Gastrocnemius medialis (tissue), 4 donors: ENCODE data around the gene LITAF. TPM values are rescaled to one million over a fixed set of nuclear protein-coding genes. Genes with fewer than 3 reads are reported as not detected.

Experiments
- ATAC-seq, 2 donors: fragments of 150-250 bp; one replicate each; pipeline ENCODE4 v1.9.1; 2016
- DNase-seq, 2 donors: peaks; one replicate each; pipeline ENCODE4 v3.0.0-alpha.2; 2019
- H3K27ac ChIP-seq, 4 donors: fragments of 200-600 bp; sonication (generic); 1 replicate in 1 of 4; 2 replicates in 3 of 4; pipeline ENCODE4 v1.5.1; 2016 to 2018; ENCODE audit warnings: mild to moderate bottlenecking in 2 of 4, moderate library complexity in 1 of 4
- H3K27me3 ChIP-seq, 3 donors: fragments of 200-600 bp; sonication (generic) in 2 of 3; 1 replicate in 1 of 3; 2 replicates in 2 of 3; pipeline versions ENCODE4 v1.5.1 to v1.6.0; 2016 to 2019; ENCODE audit warnings: mild to moderate bottlenecking in 1 of 3, moderate library complexity in 1 of 3
- H3K36me3 ChIP-seq, 2 donors: fragments of 200-600 bp; sonication (generic) in 1 of 2; one replicate each; pipeline ENCODE4 v1.5.1; 2017 to 2018
- H3K4me1 ChIP-seq, 2 donors: fragments of 200-600 bp; sonication (generic) in 1 of 2; one replicate each; pipeline ENCODE4 v1.5.1; 2016 to 2017; ENCODE audit warnings: mild to moderate bottlenecking in 2 of 2
- H3K4me3 ChIP-seq, 4 donors: fragments of 200-600 bp; sonication (generic) in 3 of 4; 1 replicate in 1 of 4; 2 replicates in 3 of 4; pipeline ENCODE4 v1.5.1; 2016 to 2019; ENCODE audit warnings: mild to moderate bottlenecking in 2 of 4
- H3K9me3 ChIP-seq, 3 donors: fragments of 200-600 bp; sonication (generic) in 2 of 3; 1 replicate in 1 of 3; 2 replicates in 2 of 3; pipeline ENCODE4 v1.5.1; 2016 to 2019
- POLR2A ChIP-seq, 2 donors: fragments of 450-650 bp; IDR thresholded peaks; one replicate each; pipeline ENCODE4 v1.6.1; 2017; ENCODE audit warnings: antibody characterized with exemption in 2 of 2, mild to moderate bottlenecking in 2 of 2, moderate library complexity in 2 of 2
- in situ Hi-C, 4 donors: fragments of 200-750 bp; cut with MboI; loops; one replicate each; pipeline versions ENCODE4 v1.15.0 to v1.8.0; 2017; ENCODE audit warnings: low sequenced_read_pairs in 4 of 4
- intact Hi-C: fragments of 100-400 bp; cut with DNase I; formaldehyde crosslinking; loops from one replicate; pipeline ENCODE4 v1.15.1; 2023; ENCODE audit warnings: low total_unique reads
- total RNA-seq, 4 donors: library from RNA; depleted of rRNA; stranded (reverse); fragments of >200 nt; gene quantifications; one replicate each; pipeline versions ENCODE4 v1.1.0 to v1.2.3, GENCODE V29; 2016
- TF ChIP-seq, protein P1 (sequence below), 5 experiments: fragments of 450-650 bp in 3 of 5; fragments of 200-600 bp in 2 of 5; sonication (generic) in 2 of 5; IDR thresholded peaks in 4 of 5; conservative IDR thresholded peaks in 1 of 5; 1 replicate in 4 of 5; 2 replicates in 1 of 5; pipeline ENCODE4 v1.5.1; 2016 to 2019; ENCODE audit warnings: antibody characterized with exemption in 5 of 5, mild to moderate bottlenecking in 3 of 5, moderate library complexity in 3 of 5

The LITAF gene
- total RNA-seq, result 10 to 100 TPM; 11.2 to 30.1 (median 19.4) TPM

DNA sequence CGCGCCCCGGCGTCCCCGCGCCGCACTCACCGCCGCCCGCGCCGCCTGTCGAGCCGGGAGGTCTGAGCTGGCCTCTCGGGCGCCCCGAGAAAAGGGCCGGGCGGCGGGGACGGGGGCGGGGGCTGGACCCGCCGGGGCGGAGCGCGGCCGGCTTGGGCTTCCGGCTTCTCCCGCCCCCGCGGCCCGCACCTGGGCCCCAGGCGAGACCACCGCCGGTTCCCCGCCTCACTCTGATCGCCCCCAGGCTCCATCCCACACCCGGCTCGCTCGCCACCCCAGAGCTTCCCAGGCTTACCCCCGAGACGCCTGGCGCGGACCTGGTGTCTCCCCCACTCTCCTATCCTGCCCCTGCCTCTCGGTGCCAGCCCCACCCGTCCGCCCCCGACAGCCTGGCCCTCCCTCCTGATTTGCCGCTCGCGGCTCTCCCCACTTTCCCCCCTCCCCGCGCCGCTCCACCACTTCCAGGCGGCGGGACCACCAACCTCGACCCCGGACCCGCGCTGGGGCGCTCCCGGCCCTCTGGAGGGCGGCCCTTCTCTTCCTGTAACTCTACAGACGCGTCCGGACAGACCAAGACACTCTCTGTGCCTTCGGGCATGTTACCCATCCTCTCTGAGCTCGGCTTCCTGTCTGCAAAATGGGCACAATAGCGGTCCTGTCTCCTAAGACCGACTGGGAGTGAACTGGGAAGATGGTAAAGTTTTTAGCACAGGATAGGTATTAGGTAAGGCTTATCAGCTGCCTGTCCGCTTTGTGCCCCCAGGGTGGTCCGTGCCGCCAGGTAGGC is at the start of gene LITAF:
Gene LITAF (minus strand): TSS at position 64 of the 787 bp plus-strand sequence. CDS start 30,189 bp downstream, outside the sequence.
- Histone ChIP-seq H3K27ac (peak within 1 kb of the TSS; percentile 72 to 88 (median 83)), H3K4me1 (peaks cover 0 to 11% of the 10 kb centered on the region in 2 donors), H3K9me3 (no peaks in the 10 kb centered on the region), H3K27me3 (peaks cover 0 to 5% (median 0%) of the 10 kb centered on the region in 3 donors), H3K4me3 (peak within 1 kb of the TSS; percentile 60 to 88 (median 70)), H3K36me3 (no peaks in the 10 kb centered on the region)
- peak in 1 of 2 donors; percentile 37 for TF ChIP-seq POLR2A (IDR thresholded peaks at IDR 0.05)
- TF ChIP-seq, protein P1, sequence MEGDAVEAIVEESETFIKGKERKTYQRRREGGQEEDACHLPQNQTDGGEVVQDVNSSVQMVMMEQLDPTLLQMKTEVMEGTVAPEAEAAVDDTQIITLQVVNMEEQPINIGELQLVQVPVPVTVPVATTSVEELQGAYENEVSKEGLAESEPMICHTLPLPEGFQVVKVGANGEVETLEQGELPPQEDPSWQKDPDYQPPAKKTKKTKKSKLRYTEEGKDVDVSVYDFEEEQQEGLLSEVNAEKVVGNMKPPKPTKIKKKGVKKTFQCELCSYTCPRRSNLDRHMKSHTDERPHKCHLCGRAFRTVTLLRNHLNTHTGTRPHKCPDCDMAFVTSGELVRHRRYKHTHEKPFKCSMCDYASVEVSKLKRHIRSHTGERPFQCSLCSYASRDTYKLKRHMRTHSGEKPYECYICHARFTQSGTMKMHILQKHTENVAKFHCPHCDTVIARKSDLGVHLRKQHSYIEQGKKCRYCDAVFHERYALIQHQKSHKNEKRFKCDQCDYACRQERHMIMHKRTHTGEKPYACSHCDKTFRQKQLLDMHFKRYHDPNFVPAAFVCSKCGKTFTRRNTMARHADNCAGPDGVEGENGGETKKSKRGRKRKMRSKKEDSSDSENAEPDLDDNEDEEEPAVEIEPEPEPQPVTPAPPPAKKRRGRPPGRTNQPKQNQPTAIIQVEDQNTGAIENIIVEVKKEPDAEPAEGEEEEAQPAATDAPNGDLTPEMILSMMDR (IDR thresholded peaks at IDR 0.05 in 4 of 5, conservative IDR thresholded peaks at IDR 0.05 in 1 of 5), result no peak
- in situ Hi-C loops (no loop called here), intact Hi-C loops (loop anchor here (2.0 kb wide), 1 partner anchor 54 kb away; no protein-coding TSS in a partner anchor)
- DNase-seq (peak; percentile 25 to 40), ATAC-seq (peak; percentile 70 to 73)

DNA sequence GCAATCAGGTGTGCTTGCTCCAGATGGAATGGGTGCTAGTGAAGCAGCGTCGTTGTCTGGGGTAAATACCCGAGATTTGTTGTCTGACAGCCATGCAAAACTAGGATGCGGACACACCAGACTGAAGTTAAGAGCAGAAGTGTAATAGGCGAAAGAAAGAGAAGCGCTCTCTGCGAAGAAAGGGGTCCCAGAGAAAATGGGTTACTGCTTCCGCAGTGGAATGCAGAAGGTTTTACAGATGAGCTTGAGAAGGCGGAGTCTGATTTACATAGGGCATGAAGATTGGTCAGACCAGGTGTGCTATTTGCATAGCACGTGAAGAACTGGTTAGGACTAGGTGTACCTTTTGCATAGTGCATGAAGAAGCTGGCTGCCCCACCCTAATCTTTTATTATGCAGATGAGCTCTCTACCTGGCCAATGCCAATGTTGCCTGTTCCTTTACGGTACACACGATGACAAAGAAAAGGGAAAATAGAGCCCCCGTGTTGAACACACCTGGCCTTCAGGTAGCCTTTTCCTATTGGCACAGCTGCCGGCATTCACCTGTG is 49.5 kb upstream of the LITAF start:
- intact Hi-C loops, result no loop called here
- in situ Hi-C loops, result loop anchor here in 1 of 4 donors (10.0 kb wide), 1 partner anchor 221 kb away; no protein-coding TSS in a partner anchor
- H3K9me3 ChIP-seq, result no peaks in the 10 kb centered on the region
- ATAC-seq (no peak), DNase-seq (no peak)
- TF ChIP-seq, protein P1 (IDR thresholded peaks at IDR 0.05 in 4 of 5, conservative IDR thresholded peaks at IDR 0.05 in 1 of 5), result no peak
- TF ChIP-seq POLR2A (IDR thresholded peaks at IDR 0.05), result no peak
- H3K36me3 ChIP-seq, result no peaks in the 10 kb centered on the region
- H3K27ac ChIP-seq, result no peak overlapping the region
- H3K27me3 ChIP-seq, result no peaks in the 10 kb centered on the region
- H3K4me3 ChIP-seq, result no peak overlapping the region
- peaks cover 13 to 15% of the 10 kb centered on the region in 2 donors for H3K4me1 ChIP-seq

DNA sequence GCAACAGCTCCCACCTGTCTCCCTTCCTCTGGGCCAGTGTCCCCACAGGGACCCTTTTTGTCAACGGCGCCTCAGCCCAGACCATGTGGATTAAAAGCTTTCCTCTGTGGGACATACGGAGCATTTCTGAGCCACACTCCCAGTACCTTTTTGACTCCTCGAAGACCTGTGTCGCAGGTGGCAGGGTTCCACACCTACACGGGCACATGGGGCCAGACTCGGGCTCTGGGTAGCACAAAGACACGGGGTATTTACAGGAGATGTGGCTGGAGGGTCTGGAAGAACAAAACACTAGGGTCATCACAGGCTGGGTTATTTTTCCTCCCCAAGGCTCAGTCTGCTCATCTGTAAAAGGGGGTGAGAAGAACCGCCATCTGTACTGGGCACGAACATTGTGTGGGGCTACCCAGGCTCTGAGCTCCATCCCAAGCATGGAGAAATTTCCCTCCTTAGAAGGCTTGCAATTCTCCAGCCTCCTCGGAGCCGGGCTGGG is 49.0 kb upstream of the LITAF start:
- ATAC-seq, result no peak
- TF ChIP-seq POLR2A (IDR thresholded peaks at IDR 0.05), result no peak
- TF ChIP-seq, protein P1 (IDR thresholded peaks at IDR 0.05 in 4 of 5, conservative IDR thresholded peaks at IDR 0.05 in 1 of 5), result no peak
- in situ Hi-C loops, result loop anchor here in 1 of 4 donors (10.0 kb wide), 1 partner anchor 221 kb away; no protein-coding TSS in a partner anchor
- peaks cover 8 to 10% of the 10 kb centered on the region in 2 donors for H3K4me1 ChIP-seq
- no peak for DNase-seq
- no peaks in the 10 kb centered on the region for H3K36me3 ChIP-seq
- H3K27ac ChIP-seq, result no peak overlapping the region
- H3K9me3 ChIP-seq, result no peaks in the 10 kb centered on the region
- H3K27me3 ChIP-seq, result no peaks in the 10 kb centered on the region
- intact Hi-C loops, result no loop called here
- H3K4me3 ChIP-seq, result no peak overlapping the region

DNA sequence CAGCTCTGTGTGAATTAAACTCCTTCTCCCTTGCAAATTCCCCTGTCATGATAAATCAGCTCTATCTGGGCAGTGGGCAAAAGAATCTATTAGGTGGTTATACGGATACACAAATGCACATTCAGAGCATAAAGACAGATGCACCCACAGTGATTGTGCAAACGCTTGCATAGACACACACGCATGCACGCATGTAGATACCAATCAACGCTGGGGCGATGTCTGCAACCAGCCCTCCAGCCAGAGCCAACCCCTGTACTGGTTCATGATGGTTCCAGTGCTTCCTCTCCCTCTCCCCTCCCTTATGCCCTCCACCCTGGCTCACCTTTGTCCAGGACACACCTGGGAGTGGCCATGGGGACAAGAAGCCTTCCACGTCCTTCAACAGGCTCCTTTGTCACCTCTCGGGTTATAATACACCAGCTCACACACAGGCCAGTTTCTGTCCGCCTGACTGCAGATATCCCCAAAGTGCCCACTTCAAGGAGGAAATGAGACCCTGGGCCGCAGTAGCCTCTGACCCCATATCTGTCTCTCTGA is 48.5 kb upstream of the LITAF start:
- in situ Hi-C loops, result loop anchor here in 1 of 4 donors (10.0 kb wide), 1 partner anchor 220 kb away; no protein-coding TSS in a partner anchor
- no peak for ATAC-seq
- intact Hi-C loops, result no loop called here

More for the DNA sequence above, 48.5 kb upstream of the LITAF start:
- no peak for TF ChIP-seq POLR2A (IDR thresholded peaks at IDR 0.05)
- TF ChIP-seq, protein P1 (IDR thresholded peaks at IDR 0.05 in 4 of 5, conservative IDR thresholded peaks at IDR 0.05 in 1 of 5), result no peak
- no peaks in the 10 kb centered on the region for H3K36me3 ChIP-seq
- no peak overlapping the region for H3K27ac ChIP-seq
- no peak overlapping the region for H3K4me3 ChIP-seq
- H3K27me3 ChIP-seq, result no peaks in the 10 kb centered on the region
- H3K9me3 ChIP-seq, result no peaks in the 10 kb centered on the region
- no peak for DNase-seq
- peaks cover 4 to 6% of the 10 kb centered on the region in 2 donors for H3K4me1 ChIP-seq
